PC-3 (cell line): ENCODE results near the gene NCOA1.

Source experiments
- EZH2 ChIP-seq: fragments of 300-600 bp; sonication (generic); IDR thresholded peaks from one replicate; pipeline ENCODE4 v1.6.1; 2017; ENCODE audit warnings: antibody characterized with exemption, mild to moderate bottlenecking, low read length; ENCODE audit not compliant: unreplicated experiment
- TF ChIP-seq, protein P1 (sequence below): fragments of 300-600 bp; sonication (generic); conservative IDR thresholded peaks from 2 replicates; pipeline ENCODE4 v1.5.1; 2017; ENCODE audit warnings: antibody characterized with exemption, low read depth, mild to moderate bottlenecking, low read length

DNA sequence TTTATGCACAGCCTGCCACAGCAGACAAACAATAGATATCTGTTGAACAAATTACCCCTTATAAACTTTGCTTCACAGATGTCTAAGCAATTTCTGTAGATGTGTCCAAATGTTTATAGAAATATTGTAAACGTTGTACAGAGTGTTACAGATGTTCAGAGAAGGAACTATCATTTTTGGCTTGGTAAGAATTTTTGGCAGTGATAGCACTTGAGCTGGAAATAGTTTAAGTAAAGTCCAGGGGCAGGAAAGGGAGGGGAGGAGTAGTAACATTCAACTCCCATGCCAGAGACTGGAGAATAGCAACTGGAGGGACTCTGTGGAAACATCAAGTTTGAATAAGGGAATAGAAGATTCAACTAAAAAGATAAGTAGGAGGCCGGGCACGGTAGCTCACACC, 297.8 kb downstream of the NCOA1 start:
- no peak for TF ChIP-seq EZH2
- TF ChIP-seq, protein P1, sequence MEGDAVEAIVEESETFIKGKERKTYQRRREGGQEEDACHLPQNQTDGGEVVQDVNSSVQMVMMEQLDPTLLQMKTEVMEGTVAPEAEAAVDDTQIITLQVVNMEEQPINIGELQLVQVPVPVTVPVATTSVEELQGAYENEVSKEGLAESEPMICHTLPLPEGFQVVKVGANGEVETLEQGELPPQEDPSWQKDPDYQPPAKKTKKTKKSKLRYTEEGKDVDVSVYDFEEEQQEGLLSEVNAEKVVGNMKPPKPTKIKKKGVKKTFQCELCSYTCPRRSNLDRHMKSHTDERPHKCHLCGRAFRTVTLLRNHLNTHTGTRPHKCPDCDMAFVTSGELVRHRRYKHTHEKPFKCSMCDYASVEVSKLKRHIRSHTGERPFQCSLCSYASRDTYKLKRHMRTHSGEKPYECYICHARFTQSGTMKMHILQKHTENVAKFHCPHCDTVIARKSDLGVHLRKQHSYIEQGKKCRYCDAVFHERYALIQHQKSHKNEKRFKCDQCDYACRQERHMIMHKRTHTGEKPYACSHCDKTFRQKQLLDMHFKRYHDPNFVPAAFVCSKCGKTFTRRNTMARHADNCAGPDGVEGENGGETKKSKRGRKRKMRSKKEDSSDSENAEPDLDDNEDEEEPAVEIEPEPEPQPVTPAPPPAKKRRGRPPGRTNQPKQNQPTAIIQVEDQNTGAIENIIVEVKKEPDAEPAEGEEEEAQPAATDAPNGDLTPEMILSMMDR = no peak
